ENCODE measurements around the gene AVPI1.

AVPI1 gene

GRCh38 chr10:97686962-97687784 is at the start of gene AVPI1:
Gene AVPI1 (minus strand): TSS chr10:97687241. CDS start chr10:97679905, 7,336 bp downstream.
- peak; percentile 96 for DNase-seq (ENCODE audit: low spot score)

GRCh38 chr10:97736403-97736901 is 49.4 kb upstream of the AVPI1 start:
- DNase-seq (ENCODE audit: low spot score) = no peak

GRCh38 chr10:97734021-97734420 is 47.0 kb upstream of the AVPI1 start:
- no peak for DNase-seq (ENCODE audit: low spot score)

GRCh38 chr10:97733256-97733655 is 46.2 kb upstream of the AVPI1 start:
- DNase-seq (ENCODE audit: low spot score) = no peak

- DNase-seq (ENCODE audit: low spot score) = no peak
Observed at GRCh38 chr10:97732052-97732359, 45.0 kb upstream of the AVPI1 start.

- DNase-seq (ENCODE audit: low spot score) = no peak
Observed at GRCh38 chr10:97731346-97732051, 44.5 kb upstream of the AVPI1 start.

- no peak for DNase-seq (ENCODE audit: low spot score)
Observed at GRCh38 chr10:97729014-97729413, 42.0 kb upstream of the AVPI1 start.

GRCh38 chr10:97726636-97727178 is 39.7 kb upstream of the AVPI1 start:
- DNase-seq (ENCODE audit: low spot score) = no peak

GRCh38 chr10:97724341-97724941 is 37.4 kb upstream of the AVPI1 start:
- DNase-seq (ENCODE audit: low spot score) = no peak

- DNase-seq (ENCODE audit: low spot score) = no peak
Observed at GRCh38 chr10:97723001-97723400, 36.0 kb upstream of the AVPI1 start.

- no peak for DNase-seq (ENCODE audit: low spot score)
Observed at GRCh38 chr10:97721871-97722780, 35.1 kb upstream of the AVPI1 start.

- DNase-seq (ENCODE audit: low spot score) = no peak
Observed at GRCh38 chr10:97719602-97720001, 32.6 kb upstream of the AVPI1 start.

- DNase-seq (ENCODE audit: low spot score) = no peak
Observed at GRCh38 chr10:97718659-97719142, 31.7 kb upstream of the AVPI1 start.

- DNase-seq (ENCODE audit: low spot score) = no peak
Observed at GRCh38 chr10:97718178-97718577, 31.1 kb upstream of the AVPI1 start.

- no peak for DNase-seq (ENCODE audit: low spot score)
Observed at GRCh38 chr10:97717627-97718026, 30.6 kb upstream of the AVPI1 start.

GRCh38 chr10:97715259-97715874 is 28.3 kb upstream of the AVPI1 start:
- no peak for DNase-seq (ENCODE audit: low spot score)

GRCh38 chr10:97714401-97715258 is 27.6 kb upstream of the AVPI1 start:
- DNase-seq (ENCODE audit: low spot score) = peak; percentile 60

GRCh38 chr10:97713826-97714400 is 26.9 kb upstream of the AVPI1 start:
- peak; percentile 72 for DNase-seq (ENCODE audit: low spot score)

GRCh38 chr10:97713339-97713825 is 26.3 kb upstream of the AVPI1 start, which contains the start of gene MARVELD1:
Gene MARVELD1 (plus strand): TSS chr10:97713730. CDS start chr10:97713877, 147 bp downstream.
- no peak for DNase-seq (ENCODE audit: low spot score)
